Common myeloid progenitor, CD34-positive (primary cell): ENCODE data around the gene GCNT1.
"Not testable (repeated sequence)": the region's sequence is repeated elsewhere in the genome, so short reads cannot be mapped to it uniquely, and the experiment has no call there.

Source experiments
- CTCF ChIA-PET: fragments of 350-600 bp; sonication (Branson Sonifier 250); formaldehyde crosslinking; loops from one replicate; lab custom pipeline; 2021; ENCODE audit warnings: antibody characterized with exemption; lab: Charles Lee
- POLR2A ChIA-PET: fragments of 350-600 bp; sonication (Branson Sonifier 250); formaldehyde crosslinking; loops from one replicate; lab custom pipeline; 2021; ENCODE audit warnings: antibody characterized with exemption; lab: Charles Lee
- DNase-seq, 3 donors: peaks; one replicate each; pipeline versions ENCODE4 v3.0.0 to v3.0.0-alpha.2; 2013
- H3K27ac ChIP-seq, 2 experiments: 1 replicate in 1 of 2; 2 replicates in 1 of 2; pipeline ENCODE4 v1.7.0; 2013; ENCODE audit warnings: inconsistent platforms in 2 of 2, low read length in 2 of 2, mild to moderate bottlenecking in 2 of 2, low read depth in 1 of 2, moderate library complexity in 1 of 2; ENCODE audit not compliant: severe bottlenecking in 2 of 2, insufficient read depth in 1 of 2, poor library complexity in 1 of 2
- H3K27me3 ChIP-seq, 5 experiments: replicated peaks in 2 of 5; 1 replicate in 3 of 5; 2 replicates in 2 of 5; pipeline versions ENCODE4 v1.6.1 to v1.7.0; 2013; ENCODE audit warnings: low read length in 4 of 5, mild to moderate bottlenecking in 2 of 5, moderate library complexity in 2 of 5, inconsistent platforms in 1 of 5; ENCODE audit not compliant: insufficient read depth in 5 of 5, control insufficient read depth in 4 of 5
- H3K36me3 ChIP-seq, 4 experiments: 1 replicate in 2 of 4; 2 replicates in 2 of 4; pipeline versions ENCODE4 v1.6.1 to v1.7.0; 2013; ENCODE audit warnings: low read length in 3 of 4, control low read depth in 1 of 4, mild to moderate bottlenecking in 1 of 4; ENCODE audit not compliant: control insufficient read depth in 4 of 4, insufficient read depth in 4 of 4
- H3K4me1 ChIP-seq, 4 experiments: 1 replicate in 3 of 4; 2 replicates in 1 of 4; pipeline versions ENCODE4 v1.6.1 to v1.7.1; 2013; ENCODE audit warnings: low read length in 3 of 4, mild to moderate bottlenecking in 3 of 4, control low read depth in 1 of 4, inconsistent platforms in 1 of 4, moderate library complexity in 1 of 4; ENCODE audit not compliant: control insufficient read depth in 4 of 4, insufficient read depth in 4 of 4; ENCODE audit errors: control extremely low read depth in 1 of 4
- H3K4me3 ChIP-seq, 7 experiments: 1 replicate in 4 of 7; 2 replicates in 3 of 7; pipeline versions ENCODE4 v1.5.1 to v1.7.0; 2013; ENCODE audit warnings: mild to moderate bottlenecking in 7 of 7, low read length in 6 of 7, moderate library complexity in 6 of 7, inconsistent platforms in 2 of 7, low read depth in 2 of 7, control low read depth in 1 of 7; ENCODE audit not compliant: insufficient read depth in 4 of 7, control insufficient read depth in 1 of 7; ENCODE audit errors: extremely low read depth in 1 of 7
- H3K9me3 ChIP-seq, 5 experiments: 1 replicate in 4 of 5; 2 replicates in 1 of 5; pipeline versions ENCODE4 v1.6.1 to v1.7.1; 2013; ENCODE audit warnings: low read length in 4 of 5, mild to moderate bottlenecking in 2 of 5, inconsistent platforms in 1 of 5, low read depth in 1 of 5, moderate library complexity in 1 of 5; ENCODE audit not compliant: control insufficient read depth in 4 of 5, insufficient read depth in 2 of 5; ENCODE audit errors: control extremely low read depth in 1 of 5
- WGBS: methylation state at CpG from one replicate; pipeline ENCODE4 v1.1.5; 2013; ENCODE audit not compliant: insufficient coverage; 5-methylcytosine and 5-hydroxymethylcytosine counted together

Gene GCNT1

GRCh38 chr9:76493496-76493895 is 34.5 kb downstream of the GCNT1 start:
- not testable (repeated sequence) for H3K4me3 ChIP-seq, DNase-seq, H3K27ac ChIP-seq, H3K27me3 ChIP-seq
- CTCF ChIA-PET, result interaction anchor here (0.9 to 1.3 kb wide), 2 partner anchors 10 to 165 kb away, joined by 3 read pairs; no protein-coding TSS in a partner anchor
- WGBS, result no CpG with 5 or more reads among the region's 1 CpG
- Histone ChIP-seq H3K9me3 (peaks cover 0 to 13% (median 0%) of the 10 kb centered on the region in 5 experiments), H3K36me3 (peaks cover 0 to 21% (median 4%) of the 10 kb centered on the region in 4 experiments), H3K4me1 (peaks cover 0 to 27% (median 19%) of the 10 kb centered on the region in 4 experiments)
- POLR2A ChIA-PET, result interaction anchor here (0.9 kb wide), 1 partner anchor 20 kb away, joined by 3 read pairs; no protein-coding TSS in a partner anchor

- Histone ChIP-seq H3K36me3 (peaks cover 9 to 47% (median 24%) of the 10 kb centered on the region in 4 experiments), H3K27ac (no peak overlapping the region), H3K9me3 (peaks cover 0 to 3% (median 0%) of the 10 kb centered on the region in 5 experiments), H3K27me3 (no peaks in the 10 kb centered on the region), H3K4me3 (no peak overlapping the region), H3K4me1 (peaks cover 0 to 6% (median 0%) of the 10 kb centered on the region in 4 experiments)
- WGBS, result no CpG with 5 or more reads among the region's 1 CpG
- CTCF ChIA-PET, result interaction anchor here (0.7 kb wide), 1 partner anchor 33 kb away, joined by 3 read pairs; no protein-coding TSS in a partner anchor
- POLR2A ChIA-PET, result no interaction called here
- no peak for DNase-seq
Observed at GRCh38 chr9:76500061-76500460, 41.1 kb downstream of the GCNT1 start.

- no peak overlapping the region for H3K4me3 ChIP-seq
- no peaks in the 10 kb centered on the region for H3K9me3 ChIP-seq
- peaks cover 5 to 37% (median 23%) of the 10 kb centered on the region in 4 experiments for H3K36me3 ChIP-seq
- H3K4me1 ChIP-seq, result peaks cover 0 to 8% (median 0%) of the 10 kb centered on the region in 4 experiments
- no peak overlapping the region for H3K27ac ChIP-seq
- no peaks in the 10 kb centered on the region for H3K27me3 ChIP-seq
- 79% methylated on average over 6 of the region's 6 CpGs for WGBS
- DNase-seq, result no peak
- POLR2A ChIA-PET, result no interaction called here
- CTCF ChIA-PET, result interaction anchor here (1.0 to 2.0 kb wide), 7 partner anchors 9 to 155 kb away, joined by 3 to 5 read pairs (median 3); no protein-coding TSS in a partner anchor
Observed at GRCh38 chr9:76502746-76503145, 43.8 kb downstream of the GCNT1 start.

- Histone ChIP-seq H3K27me3 (no peaks in the 10 kb centered on the region), H3K27ac (no peak overlapping the region), H3K4me3 (no peak overlapping the region), H3K9me3 (peaks cover 0 to 6% (median 0%) of the 10 kb centered on the region in 5 experiments), H3K4me1 (peaks cover 0 to 4% (median 0%) of the 10 kb centered on the region in 4 experiments), H3K36me3 (peaks cover 0 to 5% (median 2%) of the 10 kb centered on the region in 4 experiments)
- 100% methylated on average over 1 of the region's 1 CpG for WGBS
- ChIA-PET CTCF (interaction anchor here (0.6 to 1.5 kb wide), 2 partner anchors 29 to 1998 kb away, joined by 3 to 5 read pairs; no protein-coding TSS in a partner anchor), POLR2A (no interaction called here)
- DNase-seq, result no peak
Observed at GRCh38 chr9:76510041-76510440, 51.1 kb downstream of the GCNT1 start.

- CTCF ChIA-PET, result no interaction called here
- no CpG with 5 or more reads among the region's 2 CpGs for whole genome bisulfite sequencing
- Histone ChIP-seq H3K27me3 (no peaks in the 10 kb centered on the region), H3K4me1 (peaks cover 0 to 2% (median 0%) of the 10 kb centered on the region in 4 experiments), H3K36me3 (peaks cover 0 to 5% (median 2%) of the 10 kb centered on the region in 4 experiments), H3K9me3 (peaks cover 0 to 6% (median 0%) of the 10 kb centered on the region in 5 experiments), H3K27ac (no peak overlapping the region), H3K4me3 (no peak overlapping the region)
- POLR2A ChIA-PET, result no interaction called here
- no peak for DNase-seq
Observed at GRCh38 chr9:76510446-76510845, 51.5 kb downstream of the GCNT1 start.

GRCh38 chr9:76512826-76513225 is 53.8 kb downstream of the GCNT1 start:
- peak in 2 of 3 donors; percentile 39 to 64 for DNase-seq
- Histone ChIP-seq H3K4me1 (peaks cover 5 to 17% (median 11%) of the 10 kb centered on the region in 4 experiments), H3K9me3 (peaks cover 0 to 6% (median 0%) of the 10 kb centered on the region in 5 experiments), H3K27me3 (no peaks in the 10 kb centered on the region), H3K4me3 (no peak overlapping the region), H3K27ac (no peak overlapping the region), H3K36me3 (peaks cover 0 to 2% (median 0%) of the 10 kb centered on the region in 4 experiments)
- ChIA-PET CTCF (no interaction called here), POLR2A (no interaction called here)
- 13% methylated on average over 1 of the region's 1 CpG for WGBS

GRCh38 chr9:76516350-76516749 is 57.4 kb downstream of the GCNT1 start:
- H3K36me3 ChIP-seq, result peaks cover 0 to 2% (median 0%) of the 10 kb centered on the region in 4 experiments
- CTCF ChIA-PET, result interaction anchor here (1.1 to 1.7 kb wide), 3 partner anchors 13 to 148 kb away, joined by 3 to 5 read pairs (median 4); no protein-coding TSS in a partner anchor
- no peaks in the 10 kb centered on the region for H3K27me3 ChIP-seq
- H3K4me1 ChIP-seq, result peaks cover 5 to 17% (median 11%) of the 10 kb centered on the region in 4 experiments
- H3K9me3 ChIP-seq, result peaks cover 0 to 6% (median 0%) of the 10 kb centered on the region in 5 experiments
- peak overlapping the region in 1 of 7 experiments; percentile 38 for H3K4me3 ChIP-seq
- WGBS, result 12% methylated on average over 6 of the region's 6 CpGs
- POLR2A ChIA-PET, result no interaction called here
- peak; percentile 62 to 91 (median 90) for DNase-seq
- no peak overlapping the region for H3K27ac ChIP-seq
